C1 segment of cervical spinal cord (tissue), 14 donors: Measurements from ENCODE around the gene PYGM.
"Not testable (repeated sequence)": the region's sequence is repeated elsewhere in the genome, so short reads cannot be mapped to it uniquely, and the experiment has no call there.

Experiments used
- DNase-seq, 14 donors: peaks; one replicate each; lab custom pipeline; 2025; lab: John Stamatoyannopoulos, UW

PYGM gene

GRCh38 chr11:64717268-64717578 lies 42.6 kb downstream of the PYGM start:
- no peak for DNase-seq

GRCh38 chr11:64716473-64717267 lies 43.1 kb downstream of the PYGM start:
- DNase-seq, result no peak

- no peak for DNase-seq
Measured at GRCh38 chr11:64715756-64716472, 43.9 kb downstream of the PYGM start.

- DNase-seq, result no peak
Measured at GRCh38 chr11:64715110-64715509, 44.7 kb downstream of the PYGM start.

- DNase-seq, result no peak
Measured at GRCh38 chr11:64714666-64715065, 45.1 kb downstream of the PYGM start.

- DNase-seq, result no peak
Measured at GRCh38 chr11:64713781-64714363, 45.9 kb downstream of the PYGM start.

- DNase-seq, result no peak
Measured at GRCh38 chr11:64713016-64713707, 46.6 kb downstream of the PYGM start.

- DNase-seq, result no peak
Measured at GRCh38 chr11:64712430-64713015, 47.3 kb downstream of the PYGM start.

- no peak for DNase-seq
Measured at GRCh38 chr11:64711956-64712362, 47.8 kb downstream of the PYGM start.

- no peak for DNase-seq
Measured at GRCh38 chr11:64711138-64711955, 48.4 kb downstream of the PYGM start.

GRCh38 chr11:64710418-64711137 lies 49.2 kb downstream of the PYGM start:
- no peak for DNase-seq

GRCh38 chr11:64705501-64705900 lies 54.3 kb downstream of the PYGM start:
- DNase-seq, result no peak

GRCh38 chr11:64703048-64703447 lies 56.7 kb downstream of the PYGM start:
- DNase-seq, result no peak

- not testable (repeated sequence) for DNase-seq
Measured at GRCh38 chr11:64701956-64702355, 57.8 kb downstream of the PYGM start.

- DNase-seq, result no peak
Measured at GRCh38 chr11:64698427-64698826, 61.3 kb downstream of the PYGM start.

GRCh38 chr11:64697663-64698375 lies 62.0 kb downstream of the PYGM start:
- no peak for DNase-seq
